Stimulated activated CD4-positive, alpha-beta T cell treated with anti-CD3 and anti-CD28 coated beads, Interleukin-12 subunit alpha, Interleukin-12 subunit beta, amount 100 ng/mL, for 24 hours (primary cell): ENCODE measurements around the gene TJP1.
"Not testable (repeated sequence)": the region's sequence is repeated elsewhere in the genome, so short reads cannot be mapped to it uniquely, and the experiment has no call there.

Experiments
- DNase-seq, 2 experiments: peaks; one replicate each; pipeline ENCODE4 v3.0.0-alpha.2; 2020; ENCODE audit warnings: low read depth in 2 of 2

TJP1 gene

GRCh38 chr15:29664406-29664805 lies 157.9 kb downstream of the TJP1 start:
- no peak for DNase-seq

- not testable (repeated sequence) for DNase-seq
Measured at GRCh38 chr15:29657476-29657817, 164.8 kb downstream of the TJP1 start.

GRCh38 chr15:29656636-29657475 lies 165.4 kb downstream of the TJP1 start:
- no peak for DNase-seq

GRCh38 chr15:29652595-29652994 lies 169.7 kb downstream of the TJP1 start:
- no peak for DNase-seq

GRCh38 chr15:29651476-29652233 lies 170.6 kb downstream of the TJP1 start:
- no peak for DNase-seq
